Neural crest cell (in vitro differentiated cells): ENCODE results near the gene NRSN2. TPM values are rescaled to one million over a fixed set of nuclear protein-coding genes. Genes with fewer than 3 reads are reported as not detected.
A peak's percentile ranks its signal among the peaks of the same experiment; 100 is the strongest.
"Not testable (repeated sequence)": the region's sequence is repeated elsewhere in the genome, so short reads cannot be mapped to it uniquely, and the experiment has no call there.

Source experiments
- DNase-seq: peaks from one replicate; pipeline ENCODE4 v3.0.0; 2021; ENCODE audit warnings: low read depth, mixed read lengths, low spot score
- H3K27ac Mint-ChIP-seq: one replicate; pipeline ENCODE4 v1.8.0; 2021; ENCODE audit warnings: mild to moderate bottlenecking, mixed read lengths; ENCODE audit not compliant: unreplicated experiment
- H3K27me3 Mint-ChIP-seq: 2 replicates; pipeline ENCODE4 v1.8.0; 2021; ENCODE audit warnings: low read depth, mild to moderate bottlenecking, mixed read lengths
- H3K36me3 Mint-ChIP-seq: 2 replicates; pipeline ENCODE4 v1.8.0; 2021; ENCODE audit warnings: low read depth, mild to moderate bottlenecking, mixed read lengths
- H3K4me1 Mint-ChIP-seq: 2 replicates; pipeline ENCODE4 v1.8.0; 2021; ENCODE audit warnings: mixed read lengths
- H3K4me3 Mint-ChIP-seq: one replicate; pipeline ENCODE4 v1.8.0; 2021; ENCODE audit warnings: mild to moderate bottlenecking, mixed read lengths
- H3K9me3 Mint-ChIP-seq: 2 replicates; pipeline ENCODE4 v1.8.0; 2021; ENCODE audit warnings: mixed read lengths
- total RNA-seq: library from RNA; stranded (reverse); gene quantifications from 2 replicates; pipeline ENCODE4 v1.2.1, GENCODE V29; 2021
- TF ChIP-seq, protein P1 (sequence below): fragments of 200-600 bp; sonication (generic); conservative IDR thresholded peaks from 2 replicates; pipeline ENCODE4 v1.5.0; 2021; ENCODE audit warnings: antibody characterized with exemption, mild to moderate bottlenecking

Gene NRSN2
- total RNA-seq, 1 donor from 2014 or later: 42.0 TPM

DNA sequence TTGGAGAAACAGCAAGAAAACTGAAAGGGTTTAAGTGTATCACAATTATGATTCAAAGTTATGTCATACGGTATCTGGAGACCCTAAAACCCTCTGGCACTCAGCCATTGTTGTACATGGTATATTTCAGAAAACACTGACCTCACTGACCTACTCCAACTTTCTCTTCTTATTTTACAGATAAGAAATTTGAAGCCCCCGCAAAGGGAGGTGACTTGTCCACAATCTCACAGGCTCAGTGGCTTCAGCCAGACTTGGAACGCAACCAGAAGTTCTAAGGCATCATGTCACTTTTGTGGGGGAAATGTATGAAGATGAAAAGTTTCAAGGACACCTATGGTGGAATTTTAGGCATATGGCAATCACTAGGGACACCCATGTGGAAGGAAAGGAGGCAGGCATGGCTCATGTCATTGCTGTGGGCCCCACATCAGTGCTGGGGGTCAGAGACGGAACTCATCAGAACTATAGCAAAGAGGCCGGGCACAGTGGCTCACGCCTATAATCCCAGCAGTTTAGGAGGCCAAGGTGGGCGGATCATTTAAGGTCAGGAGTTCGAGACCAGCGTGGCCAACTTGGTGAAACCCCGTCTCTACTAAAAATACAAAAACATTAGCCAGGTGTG lies 28.5 kb downstream of the NRSN2 start:
- peak overlapping the region; percentile 42 for H3K4me3 Mint-ChIP-seq
- H3K27ac Mint-ChIP-seq: no peak overlapping the region
- H3K36me3 Mint-ChIP-seq: no peaks in the 10 kb centered on the region
- H3K9me3 Mint-ChIP-seq: no peaks in the 10 kb centered on the region
- no peak for DNase-seq
- H3K27me3 Mint-ChIP-seq: no peaks in the 10 kb centered on the region
- TF ChIP-seq, protein P1, sequence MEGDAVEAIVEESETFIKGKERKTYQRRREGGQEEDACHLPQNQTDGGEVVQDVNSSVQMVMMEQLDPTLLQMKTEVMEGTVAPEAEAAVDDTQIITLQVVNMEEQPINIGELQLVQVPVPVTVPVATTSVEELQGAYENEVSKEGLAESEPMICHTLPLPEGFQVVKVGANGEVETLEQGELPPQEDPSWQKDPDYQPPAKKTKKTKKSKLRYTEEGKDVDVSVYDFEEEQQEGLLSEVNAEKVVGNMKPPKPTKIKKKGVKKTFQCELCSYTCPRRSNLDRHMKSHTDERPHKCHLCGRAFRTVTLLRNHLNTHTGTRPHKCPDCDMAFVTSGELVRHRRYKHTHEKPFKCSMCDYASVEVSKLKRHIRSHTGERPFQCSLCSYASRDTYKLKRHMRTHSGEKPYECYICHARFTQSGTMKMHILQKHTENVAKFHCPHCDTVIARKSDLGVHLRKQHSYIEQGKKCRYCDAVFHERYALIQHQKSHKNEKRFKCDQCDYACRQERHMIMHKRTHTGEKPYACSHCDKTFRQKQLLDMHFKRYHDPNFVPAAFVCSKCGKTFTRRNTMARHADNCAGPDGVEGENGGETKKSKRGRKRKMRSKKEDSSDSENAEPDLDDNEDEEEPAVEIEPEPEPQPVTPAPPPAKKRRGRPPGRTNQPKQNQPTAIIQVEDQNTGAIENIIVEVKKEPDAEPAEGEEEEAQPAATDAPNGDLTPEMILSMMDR: no peak
- peaks cover 15% of the 10 kb centered on the region for H3K4me1 Mint-ChIP-seq

GRCh38 chr20:376089-376488 lies 29.2 kb downstream of the NRSN2 start:
- Mint-ChIP-seq H3K36me3 (no peaks in the 10 kb centered on the region), H3K4me1 (peaks cover 15% of the 10 kb centered on the region), H3K27ac (no peak overlapping the region), H3K9me3 (no peaks in the 10 kb centered on the region), H3K27me3 (no peaks in the 10 kb centered on the region), H3K4me3 (no peak overlapping the region)
- TF ChIP-seq, protein P1: no peak
- no peak for DNase-seq

- Mint-ChIP-seq H3K27ac (no peak overlapping the region), H3K9me3 (no peaks in the 10 kb centered on the region), H3K4me1 (peaks cover 13% of the 10 kb centered on the region), H3K4me3 (peak overlapping the region; percentile 7), H3K36me3 (no peaks in the 10 kb centered on the region), H3K27me3 (no peaks in the 10 kb centered on the region)
- no peak for DNase-seq
- TF ChIP-seq, protein P1: no peak
These were observed 29.8 kb downstream of the NRSN2 start for GRCh38 chr20:376750-377149.

- H3K4me1 Mint-ChIP-seq: peaks cover 12% of the 10 kb centered on the region
- H3K27me3 Mint-ChIP-seq, H3K9me3 Mint-ChIP-seq, H3K36me3 Mint-ChIP-seq, H3K4me3 Mint-ChIP-seq, H3K27ac Mint-ChIP-seq, DNase-seq: not testable (repeated sequence)
These were observed 30.7 kb downstream of the NRSN2 start for GRCh38 chr20:377578-377977.

DNA sequence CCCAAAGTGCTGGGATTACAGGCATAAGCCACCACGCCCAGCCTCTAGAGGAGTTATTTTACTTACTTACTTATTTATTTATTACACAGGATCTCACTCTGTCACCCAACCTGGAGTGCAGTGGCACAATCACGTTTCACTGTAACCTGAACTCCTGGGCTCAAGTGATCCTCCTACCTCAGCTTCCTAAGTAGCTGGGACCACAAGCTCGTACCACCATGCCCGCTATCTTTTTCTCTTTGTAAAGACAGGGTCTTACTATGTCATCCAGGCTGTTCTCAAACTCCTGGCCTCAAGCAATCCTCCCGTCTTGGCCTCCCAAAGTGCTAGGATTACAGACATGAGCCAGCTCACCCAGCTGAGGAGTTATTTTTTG lies 32.0 kb downstream of the NRSN2 start:
- H3K27me3 Mint-ChIP-seq: peaks cover 6% of the 10 kb centered on the region
- H3K9me3 Mint-ChIP-seq: no peaks in the 10 kb centered on the region
- H3K4me1 Mint-ChIP-seq: peaks cover 8% of the 10 kb centered on the region
- no peak for DNase-seq
- H3K27ac Mint-ChIP-seq: no peak overlapping the region
- TF ChIP-seq, protein P1: no peak
- H3K4me3 Mint-ChIP-seq: peak overlapping the region; percentile 38
- no peaks in the 10 kb centered on the region for H3K36me3 Mint-ChIP-seq

DNA sequence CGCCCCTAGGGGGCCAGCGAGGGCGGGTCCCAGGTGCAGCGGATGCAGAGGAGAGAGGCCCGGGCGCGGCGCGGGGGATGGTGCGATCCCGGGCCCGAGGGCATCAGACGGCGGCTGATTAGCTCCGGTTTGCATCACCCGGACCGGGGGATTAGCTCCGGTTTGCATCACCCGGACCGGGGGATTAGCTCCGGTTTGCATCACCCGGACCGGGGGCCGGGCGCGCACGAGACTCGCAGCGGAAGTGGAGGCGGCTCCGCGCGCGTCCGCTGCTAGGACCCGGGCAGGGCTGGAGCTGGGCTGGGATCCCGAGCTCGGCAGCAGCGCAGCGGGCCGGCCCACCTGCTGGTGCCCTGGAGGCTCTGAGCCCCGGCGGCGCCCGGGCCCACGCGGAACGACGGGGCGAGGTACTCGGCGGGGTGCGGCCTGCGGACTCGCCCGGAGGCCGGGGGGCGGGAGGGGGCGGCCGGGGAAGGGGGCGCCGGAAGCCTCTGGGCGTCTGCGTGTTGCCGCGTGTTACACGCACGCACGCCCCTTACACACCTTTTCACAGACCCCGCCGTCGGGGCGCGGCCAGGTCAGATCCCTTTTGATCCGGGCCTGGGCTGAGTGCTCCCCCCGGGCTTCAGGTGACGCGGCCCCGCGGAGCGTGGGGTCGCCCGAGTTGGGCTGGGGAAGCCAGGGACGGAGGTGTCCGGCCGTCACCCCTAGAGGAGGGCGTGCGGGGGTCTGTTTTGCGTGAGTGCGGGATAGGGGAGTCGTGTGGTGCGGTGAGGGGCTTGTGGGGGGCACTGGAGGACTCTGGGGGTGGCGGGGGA lies 34.1 kb downstream of the NRSN2 start:
- DNase-seq: peak; percentile 47
- TF ChIP-seq, protein P1: peak; percentile 43
- Mint-ChIP-seq H3K36me3 (no peaks in the 10 kb centered on the region), H3K4me3 (peak overlapping the region; percentile 86), H3K27me3 (peaks cover 6% of the 10 kb centered on the region), H3K9me3 (no peaks in the 10 kb centered on the region), H3K4me1 (peaks cover 8% of the 10 kb centered on the region), H3K27ac (no peak overlapping the region)
